CD4-positive, alpha-beta T cell treated with Interleukin-17A for 4 hours (primary cell): ENCODE measurements around the gene ADCYAP1R1.

Experiments
- DNase-seq: peaks from one replicate; pipeline ENCODE4 v3.0.0-alpha.2; 2020; ENCODE audit warnings: mixed read lengths

The ADCYAP1R1 gene

DNA sequence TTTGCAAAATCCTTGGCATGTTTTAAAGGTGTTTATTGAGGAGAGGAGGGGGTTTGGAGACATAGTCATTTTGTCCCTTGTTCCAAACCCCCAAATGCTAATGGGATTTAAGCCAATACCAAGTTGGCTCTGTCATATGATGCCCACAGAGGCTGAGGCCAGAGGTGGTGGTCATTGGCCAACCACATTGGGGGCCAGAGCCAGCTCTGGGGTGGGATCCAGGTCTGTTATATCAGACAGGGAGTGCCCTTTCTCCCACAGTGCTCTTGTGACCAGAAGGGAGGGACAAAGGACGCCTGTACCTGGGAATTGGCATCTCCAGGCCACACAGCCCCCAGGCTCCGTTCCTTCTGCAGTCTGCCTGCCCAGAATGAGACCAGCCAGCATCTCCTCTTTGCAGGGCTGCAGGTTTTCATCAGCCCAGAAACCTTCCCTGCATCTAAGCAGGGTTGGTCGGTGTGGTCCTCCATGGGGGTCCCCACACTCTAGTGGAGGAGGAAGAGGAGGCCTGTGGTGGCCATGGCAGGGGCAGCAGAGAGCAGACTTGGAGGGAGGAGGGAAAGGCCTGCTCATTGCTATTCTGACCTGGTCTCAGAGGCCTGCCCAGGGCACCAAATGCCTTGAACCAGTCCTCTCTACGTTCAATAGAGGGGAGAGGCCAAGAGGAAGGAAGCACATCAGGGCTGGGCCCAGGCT lies 17.9 kb downstream of the ADCYAP1R1 start:
- no peak for DNase-seq

DNA sequence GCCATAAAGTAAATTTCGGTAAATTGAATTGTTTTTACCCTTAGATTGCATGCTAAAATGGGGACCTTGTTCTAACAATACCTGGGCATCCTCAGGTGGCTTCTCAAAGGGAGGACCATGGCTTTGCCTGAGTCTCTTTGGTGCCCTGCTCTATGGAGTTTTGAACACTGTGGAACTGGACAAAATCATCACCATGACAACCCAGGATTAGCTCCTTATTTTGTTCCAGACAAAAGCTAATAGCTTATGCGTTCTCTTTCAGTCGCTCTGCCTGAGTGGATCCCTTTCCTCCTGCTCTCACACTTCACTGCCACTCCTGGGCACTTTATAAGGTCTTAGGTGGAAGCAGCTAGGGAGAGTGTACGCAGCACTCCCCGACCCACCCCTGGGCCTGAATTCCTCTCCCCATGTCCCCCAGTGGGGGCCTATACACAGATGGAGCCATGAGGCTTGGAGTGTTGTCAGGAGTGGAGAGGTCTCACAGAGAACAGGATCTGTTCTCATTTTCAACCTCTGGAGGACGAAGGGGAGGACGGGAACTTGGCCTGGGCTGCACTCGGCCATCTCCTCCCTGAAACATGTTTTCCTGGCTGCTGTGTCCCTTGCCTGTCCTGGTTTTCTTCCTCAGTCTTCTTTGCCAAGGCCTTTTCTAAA lies 19.0 kb downstream of the ADCYAP1R1 start:
- no peak for DNase-seq

DNA sequence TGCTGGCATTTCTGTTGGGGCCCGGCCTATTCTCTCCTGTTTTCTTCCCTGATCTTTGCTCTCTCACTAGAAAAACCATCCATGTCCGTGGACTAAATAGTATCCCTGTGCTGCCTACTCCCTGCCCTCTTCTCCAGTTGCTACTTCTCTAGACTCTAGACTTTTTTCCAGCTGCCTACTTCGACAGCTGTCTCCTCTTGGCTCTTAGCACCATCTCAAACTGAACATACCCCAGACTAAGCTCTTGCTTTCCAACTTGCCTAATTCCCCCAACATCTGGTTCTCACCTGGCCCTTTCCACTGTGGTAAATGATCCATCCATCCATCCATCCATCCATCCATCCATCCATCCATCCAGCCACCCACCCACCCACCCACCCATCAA lies 19.5 kb downstream of the ADCYAP1R1 start:
- DNase-seq = no peak

DNA sequence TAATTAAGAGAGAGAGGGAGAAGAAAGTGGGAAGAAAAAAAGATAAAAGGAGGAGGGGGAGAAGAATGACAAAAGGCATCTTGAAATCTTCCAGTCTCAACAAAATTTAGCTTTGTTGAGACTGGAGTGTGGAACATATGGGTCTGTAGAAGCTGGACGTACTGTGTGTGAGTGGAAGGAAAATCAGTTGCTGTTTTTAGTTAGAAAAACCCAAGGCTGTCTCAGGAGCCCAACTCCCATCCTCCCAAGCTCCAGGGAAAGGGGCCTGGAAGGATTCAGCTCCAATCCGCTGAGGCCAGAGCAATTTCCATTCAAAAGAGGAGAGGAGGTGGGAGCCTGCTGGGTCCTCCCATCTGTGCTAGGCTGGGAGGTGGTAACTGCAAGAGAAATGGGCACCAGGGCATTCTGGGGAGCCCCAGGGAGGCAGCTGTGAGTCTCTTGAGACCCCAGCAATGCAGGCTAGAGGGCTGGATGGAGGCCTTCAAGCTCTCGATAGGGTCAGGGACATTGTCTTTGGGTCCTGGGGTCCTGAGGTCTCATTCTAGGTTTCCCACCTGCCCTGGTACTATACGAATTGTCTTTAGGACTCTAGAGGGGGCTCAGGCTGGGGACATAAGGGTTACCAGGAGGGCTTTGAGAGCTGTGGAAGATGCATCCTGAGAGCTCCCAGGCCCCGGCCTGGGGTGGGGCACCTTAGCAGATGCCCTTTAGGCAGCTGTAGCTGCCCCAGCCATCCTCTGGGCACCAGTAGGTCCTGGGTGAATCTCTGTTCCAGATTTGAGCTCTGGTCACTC lies 21.4 kb downstream of the ADCYAP1R1 start:
- DNase-seq = no peak

DNA sequence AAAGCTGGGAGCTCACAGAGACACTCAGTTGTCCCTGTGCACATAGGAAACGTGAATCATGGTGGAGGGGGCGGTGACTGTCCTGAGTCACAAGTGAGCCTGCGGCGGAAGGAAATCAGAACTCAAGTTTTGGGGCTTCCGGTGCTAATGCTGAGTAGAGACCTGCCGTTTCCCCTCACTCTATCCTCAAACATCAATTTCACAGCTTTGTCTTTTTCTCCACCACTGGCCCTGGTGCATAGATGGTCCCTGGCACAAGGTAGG lies 21.9 kb downstream of the ADCYAP1R1 start:
- DNase-seq = no peak

DNA sequence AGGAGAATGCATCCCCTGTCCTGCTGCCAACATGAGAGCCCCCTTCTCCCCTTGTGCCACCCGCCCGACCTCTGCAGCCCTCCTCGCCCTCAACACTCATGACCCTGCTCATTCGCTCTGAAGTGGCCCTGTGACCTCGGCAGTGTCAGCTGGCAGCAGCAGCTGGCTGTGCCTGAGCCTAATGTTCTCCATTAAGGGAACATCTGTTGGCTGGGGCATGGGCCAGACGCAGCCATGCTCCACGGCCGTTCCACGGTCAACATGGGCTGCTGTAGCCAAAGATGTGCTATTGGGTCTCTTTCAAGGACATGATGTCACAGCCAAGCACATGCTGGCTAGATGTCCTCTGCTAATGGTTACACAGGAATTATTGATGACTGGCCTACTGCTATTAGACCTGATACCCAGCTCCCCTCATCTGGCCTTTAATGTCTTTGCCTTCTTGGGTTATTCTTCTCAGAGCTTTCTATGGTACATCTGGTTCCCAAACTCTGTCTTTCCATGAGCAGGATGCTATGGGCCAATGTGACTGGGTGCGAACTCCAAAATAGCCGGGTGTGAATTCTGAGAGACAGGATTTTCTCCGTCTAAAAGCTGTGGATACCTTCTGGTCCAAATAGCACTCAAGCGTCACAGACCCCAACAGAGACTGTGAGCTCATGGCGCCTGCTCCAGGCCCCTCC lies 22.4 kb downstream of the ADCYAP1R1 start:
- DNase-seq = no peak

DNA sequence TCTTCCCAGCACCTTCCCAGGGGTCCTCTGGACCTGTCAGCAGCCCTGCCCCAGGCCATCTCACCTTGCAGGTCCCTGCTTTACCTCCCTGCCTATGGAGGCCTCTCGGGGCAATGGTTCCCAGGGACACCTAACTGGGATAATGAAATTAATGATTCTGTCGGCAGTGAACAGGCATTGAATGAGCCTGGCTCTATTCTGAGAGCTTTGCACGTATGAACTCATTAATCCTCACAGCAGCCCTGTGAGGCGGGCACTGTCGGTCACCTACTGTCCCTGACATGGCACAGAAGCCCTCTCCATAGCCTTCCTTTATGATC lies 22.9 kb downstream of the ADCYAP1R1 start:
- DNase-seq = no peak

DNA sequence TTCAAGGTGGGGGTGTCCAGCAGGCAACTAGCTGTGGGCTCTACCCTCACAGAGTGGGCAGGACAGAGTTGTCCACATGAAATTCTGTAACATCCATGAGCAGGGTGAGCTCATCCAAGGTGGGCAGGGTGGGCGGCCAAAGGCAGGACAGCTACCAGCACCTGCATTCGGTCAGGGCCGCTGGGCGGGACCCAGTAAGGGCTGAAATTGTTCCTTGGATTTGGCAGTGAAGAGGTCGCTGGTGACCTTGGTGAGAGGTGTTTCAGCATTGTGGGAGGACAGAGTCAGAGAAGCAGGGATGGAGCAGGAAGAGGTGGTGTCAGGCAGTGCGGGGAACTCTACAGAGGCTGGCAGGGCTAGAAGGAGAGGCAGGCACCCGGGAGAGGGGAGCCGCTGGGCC lies 23.9 kb downstream of the ADCYAP1R1 start:
- DNase-seq = no peak

DNA sequence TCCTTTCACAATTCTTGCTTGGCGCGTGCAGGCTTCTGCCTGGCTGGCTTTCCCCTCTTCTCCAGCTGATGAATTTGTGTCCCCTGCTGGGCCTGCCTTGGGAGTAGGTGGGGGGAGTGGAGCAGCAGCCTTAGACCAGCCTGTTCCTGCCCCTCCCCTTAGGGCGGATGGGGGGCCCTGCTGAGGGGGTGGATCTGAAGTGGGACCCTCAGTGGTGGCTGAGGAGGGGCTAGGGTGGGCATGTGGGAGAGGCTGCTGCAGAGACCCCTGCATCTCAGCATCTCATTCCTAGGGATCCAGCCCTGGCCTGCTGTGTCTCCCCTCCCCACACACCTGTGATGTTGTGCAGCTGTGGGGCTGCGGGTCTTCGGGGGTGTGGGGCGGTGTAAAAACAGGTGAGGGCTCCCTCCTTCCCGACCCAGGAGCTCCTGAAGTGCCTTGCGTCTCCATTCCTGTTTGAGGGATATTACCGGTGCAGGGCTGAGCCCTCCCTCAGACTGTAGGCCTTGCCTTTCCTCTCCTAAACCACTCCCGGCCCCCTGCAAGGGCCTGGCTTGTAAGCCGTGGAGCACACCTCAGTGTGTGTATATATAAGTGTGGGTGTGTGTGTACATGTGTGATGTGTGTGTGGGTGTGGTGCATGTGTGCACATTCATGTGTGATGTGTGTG lies 24.7 kb downstream of the ADCYAP1R1 start:
- DNase-seq = no peak

DNA sequence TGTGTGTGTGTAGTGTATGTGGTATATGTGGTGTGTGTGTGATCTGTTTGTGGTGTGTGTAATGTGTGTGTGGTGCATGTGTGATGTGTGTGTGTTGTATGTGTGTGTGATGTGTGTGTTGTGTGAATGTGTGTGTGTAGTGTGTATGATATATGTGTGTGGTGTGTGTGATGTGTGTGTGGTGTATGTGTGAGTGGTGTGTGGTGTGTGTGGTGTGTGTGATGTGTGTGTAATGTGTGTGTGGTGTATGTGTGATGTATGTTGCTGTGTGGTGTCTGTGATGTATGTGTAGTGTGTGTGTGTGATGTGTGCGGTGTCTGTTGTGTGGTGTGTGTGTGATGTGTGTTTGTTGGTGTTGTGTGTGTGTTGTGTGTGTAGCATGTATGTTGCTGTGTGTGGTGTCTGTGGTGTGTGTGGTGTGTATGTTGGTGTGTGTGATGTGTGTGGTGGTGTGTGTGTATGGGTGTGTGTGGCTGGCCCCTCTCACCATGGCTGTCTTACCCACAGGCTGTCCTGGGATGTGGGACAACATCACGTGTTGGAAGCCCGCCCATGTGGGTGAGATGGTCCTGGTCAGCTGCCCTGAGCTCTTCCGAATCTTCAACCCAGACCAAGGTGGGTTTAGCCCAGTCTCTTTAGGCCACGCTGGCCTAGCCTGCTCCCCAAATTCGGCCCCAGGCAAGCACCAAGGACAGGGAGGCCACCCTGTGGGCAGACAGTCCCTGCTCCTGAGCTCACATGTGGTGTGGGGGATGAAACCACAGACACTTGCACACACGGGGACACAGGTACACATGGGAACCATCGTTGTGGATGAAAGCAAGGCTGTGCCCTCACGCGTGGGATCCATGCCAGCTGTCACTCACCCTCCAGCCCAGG lies 25.6 kb downstream of the ADCYAP1R1 start:
- DNase-seq = no peak

DNA sequence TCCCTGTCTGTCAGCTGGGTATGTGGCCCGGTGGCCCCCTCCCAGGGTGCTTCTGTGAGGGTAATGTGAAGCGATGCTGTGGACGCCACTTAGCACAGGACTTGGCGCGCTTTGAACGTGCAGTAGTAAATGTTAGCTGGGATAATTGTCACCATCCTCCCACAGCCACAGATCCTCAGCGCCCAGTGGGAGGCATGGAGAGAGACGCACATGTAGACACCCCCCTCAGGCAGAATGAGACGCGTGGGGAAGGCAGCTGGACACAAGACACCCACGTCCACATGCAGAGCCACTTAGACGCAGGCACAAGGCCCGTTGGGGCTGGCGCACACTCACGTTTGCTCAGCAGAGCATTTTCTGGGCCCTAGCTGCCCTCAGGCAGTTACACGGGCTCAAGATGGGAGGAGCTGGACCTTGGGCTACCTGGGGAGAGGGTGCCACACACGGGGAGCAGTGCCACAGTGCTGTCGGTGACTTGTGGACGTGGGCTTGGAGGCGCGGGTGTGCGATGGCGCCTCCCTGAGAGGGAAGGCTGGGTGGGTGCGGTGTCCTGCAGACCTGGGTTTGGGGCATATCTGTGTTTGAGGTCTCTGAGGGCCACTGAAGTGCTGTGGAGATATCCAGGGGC lies 26.4 kb downstream of the ADCYAP1R1 start:
- no peak for DNase-seq

DNA sequence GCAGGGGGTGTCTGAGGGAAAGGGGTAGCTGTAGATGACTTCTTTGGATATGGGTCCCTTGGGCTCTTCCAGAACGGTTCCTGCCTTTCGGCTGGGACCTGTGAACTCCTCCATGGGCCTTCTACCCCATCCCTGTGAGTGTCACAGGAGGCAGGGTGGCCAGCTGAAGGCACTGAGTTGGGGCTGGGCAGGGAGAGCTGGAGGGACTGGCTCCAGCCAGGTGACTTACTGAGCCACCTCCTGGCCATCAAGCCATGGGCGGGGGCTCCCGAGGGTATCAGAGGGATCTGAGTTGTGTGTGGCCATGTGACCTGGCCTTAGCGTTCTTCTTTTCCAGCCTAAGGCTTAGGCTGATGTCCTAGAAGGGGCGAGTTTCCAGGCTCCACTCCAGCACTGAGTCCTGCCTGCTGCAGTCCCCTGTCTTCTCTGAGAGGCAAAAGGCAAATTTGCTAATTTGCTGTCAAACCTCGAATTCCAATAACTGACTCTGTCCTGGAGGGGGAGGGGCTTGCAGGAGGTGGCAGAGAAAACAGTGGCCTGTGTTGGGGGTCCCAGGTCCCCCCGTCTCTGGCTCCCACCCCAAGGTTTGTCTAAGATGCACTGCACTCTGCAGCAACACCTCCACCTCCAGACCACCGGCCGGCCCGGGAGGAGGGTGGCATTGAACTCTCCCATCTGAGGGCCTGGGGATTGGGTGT lies 27.2 kb downstream of the ADCYAP1R1 start:
- no peak for DNase-seq

DNA sequence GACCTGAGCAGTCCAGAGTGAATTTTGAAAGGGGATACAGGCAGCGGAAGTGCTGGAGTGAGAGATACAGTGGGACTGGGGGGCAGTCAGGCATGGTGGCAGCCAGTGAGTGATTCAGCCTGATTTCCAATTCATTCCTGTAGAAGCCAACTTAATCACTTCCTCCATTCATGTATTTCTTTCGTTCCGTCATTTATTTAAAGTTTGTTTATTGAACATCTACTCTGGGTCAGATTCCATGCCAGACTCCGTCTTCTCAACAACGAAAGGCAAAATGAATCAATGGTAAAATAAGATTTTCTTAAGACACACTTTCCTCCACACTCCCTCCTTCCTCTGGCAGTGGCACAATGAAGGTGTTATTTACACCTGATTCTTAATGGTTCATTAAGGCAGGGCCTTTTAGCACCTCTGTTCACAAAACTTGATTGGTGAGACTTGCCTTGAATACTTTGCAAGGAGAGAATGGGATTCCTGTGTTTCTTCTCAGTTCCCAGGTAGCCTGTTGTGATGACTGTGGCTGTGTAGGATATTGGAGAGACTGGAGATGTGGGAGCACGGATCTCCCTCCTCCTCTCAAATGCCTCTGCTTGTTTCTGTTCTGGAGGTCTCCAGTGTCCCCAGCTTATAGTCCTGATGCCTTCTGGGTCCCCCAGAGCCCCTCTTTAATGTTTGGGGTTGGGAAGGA lies 27.9 kb downstream of the ADCYAP1R1 start:
- no peak for DNase-seq

DNA sequence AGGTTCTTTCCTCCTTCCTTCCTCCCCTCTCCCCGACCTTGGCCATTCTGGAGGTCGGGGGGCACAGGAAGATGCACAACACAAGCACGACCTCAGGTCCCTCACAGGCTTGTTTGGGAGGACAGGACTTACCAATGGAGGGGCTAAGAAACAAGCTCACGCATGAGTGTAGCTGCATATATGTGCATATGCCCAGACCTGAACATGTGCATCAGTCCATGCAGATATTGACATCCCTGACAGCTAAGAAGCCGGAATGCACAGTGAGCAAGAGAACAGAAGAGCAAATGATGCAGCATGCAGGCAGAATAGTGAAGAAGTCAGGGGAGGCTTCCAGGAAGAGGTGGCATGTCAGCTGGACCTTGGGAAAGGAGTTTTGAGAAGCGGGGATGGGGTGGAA lies 28.7 kb downstream of the ADCYAP1R1 start:
- no peak for DNase-seq

DNA sequence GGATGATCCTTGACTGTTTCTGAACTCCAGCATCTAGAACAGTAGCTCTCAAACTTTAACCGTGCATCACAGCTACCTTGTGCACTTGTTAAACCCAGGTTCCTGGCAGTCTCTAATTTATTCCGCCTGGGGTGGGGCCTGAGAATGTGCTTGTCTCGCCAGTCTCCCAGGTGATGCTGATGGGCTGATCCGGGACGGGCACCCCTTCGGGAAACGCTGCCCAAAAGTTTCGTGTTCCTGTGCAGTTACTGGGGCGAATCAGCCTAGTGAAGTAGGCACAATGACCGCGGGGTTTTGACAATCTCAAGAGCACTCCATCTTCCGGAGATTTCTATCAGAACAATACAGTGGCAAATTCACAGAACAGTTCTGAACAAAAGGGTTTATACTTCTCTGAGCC lies 29.9 kb downstream of the ADCYAP1R1 start:
- DNase-seq = no peak

DNA sequence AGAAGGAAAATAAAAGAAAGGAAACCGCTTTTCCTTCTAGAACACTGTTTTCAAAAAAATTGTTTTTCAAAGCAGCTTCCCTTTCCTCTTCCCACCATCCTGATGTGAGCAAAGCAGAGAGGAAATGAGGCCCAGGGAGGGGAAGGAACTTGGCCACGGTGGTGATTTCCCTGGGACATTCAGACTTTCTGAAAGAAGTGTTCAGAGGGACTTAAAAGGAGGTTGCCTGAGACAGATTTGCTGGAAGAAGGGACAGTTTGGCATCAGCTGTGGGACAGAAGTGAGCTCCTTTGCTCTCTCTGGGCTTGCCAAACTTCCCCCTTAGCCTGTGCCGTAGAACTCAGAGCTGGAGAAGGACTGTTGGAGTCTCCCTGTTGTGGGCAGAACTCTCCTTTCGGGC lies 30.3 kb downstream of the ADCYAP1R1 start:
- DNase-seq = no peak

DNA sequence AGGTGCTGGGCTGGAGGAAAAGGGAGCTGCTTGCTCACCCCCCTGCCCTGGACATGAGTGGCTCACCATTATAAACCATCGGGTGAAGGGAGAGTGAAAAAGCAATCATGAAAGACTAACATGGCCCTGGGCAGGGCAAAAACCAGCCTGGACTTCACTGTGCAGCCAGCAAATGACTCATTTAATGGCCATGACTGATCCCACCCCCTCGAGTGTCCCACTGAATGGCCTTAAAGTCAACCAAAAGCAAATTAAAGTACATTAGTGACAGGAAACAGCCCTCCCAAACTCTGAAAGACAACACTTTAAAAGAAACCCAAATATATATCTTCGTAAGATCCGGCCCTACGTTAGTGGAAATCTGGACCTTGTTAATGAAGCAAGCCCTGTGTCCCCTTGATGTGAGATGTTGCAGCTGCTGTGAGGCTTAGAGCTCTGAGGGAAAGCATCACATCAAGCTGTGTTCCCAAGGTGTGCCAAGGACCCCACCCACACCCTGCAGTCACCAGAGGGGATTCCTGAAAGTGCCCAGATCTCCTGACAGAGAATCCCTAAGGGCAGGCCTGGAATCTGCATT lies 31.2 kb downstream of the ADCYAP1R1 start:
- no peak for DNase-seq

DNA sequence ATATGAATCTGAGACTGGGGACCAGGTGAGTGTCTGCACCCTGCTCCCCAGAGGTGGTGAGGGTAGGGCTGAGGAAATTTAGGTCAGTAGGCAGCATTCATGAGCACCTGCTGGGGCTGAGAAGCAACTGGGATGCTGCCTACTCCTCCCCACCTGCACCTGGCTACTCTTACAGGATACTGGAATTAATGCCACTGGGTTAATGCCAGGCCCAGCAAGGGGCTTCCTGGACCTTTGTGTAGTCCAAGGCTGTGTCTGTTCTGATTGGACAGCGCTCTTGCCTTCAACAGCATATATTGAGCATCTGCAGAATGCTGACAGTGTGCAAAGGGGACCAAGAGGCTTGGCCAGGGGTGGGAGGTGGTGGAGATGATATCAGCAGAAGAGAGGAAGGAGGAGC lies 32.1 kb downstream of the ADCYAP1R1 start:
- DNase-seq = no peak

DNA sequence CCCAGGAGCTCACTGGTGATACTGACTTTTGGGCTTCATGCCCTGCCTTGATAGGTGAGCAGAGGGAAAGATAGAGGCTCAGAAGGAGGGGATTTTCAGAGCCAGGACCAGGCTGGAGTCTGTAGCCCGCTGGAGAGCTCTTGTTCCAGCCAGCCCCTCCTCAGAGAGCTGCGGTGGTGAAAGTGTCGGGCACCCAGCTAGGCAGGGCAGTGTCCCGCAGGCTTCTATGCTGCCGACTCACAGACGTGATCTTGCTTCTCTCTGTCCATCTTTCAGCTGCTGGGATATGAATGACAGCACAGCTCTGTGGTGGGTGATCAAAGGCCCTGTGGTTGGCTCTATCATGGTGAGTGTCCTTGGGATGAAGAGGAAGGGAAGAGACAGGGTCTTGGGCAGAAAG lies 35.2 kb downstream of the ADCYAP1R1 start:
- DNase-seq = no peak

DNA sequence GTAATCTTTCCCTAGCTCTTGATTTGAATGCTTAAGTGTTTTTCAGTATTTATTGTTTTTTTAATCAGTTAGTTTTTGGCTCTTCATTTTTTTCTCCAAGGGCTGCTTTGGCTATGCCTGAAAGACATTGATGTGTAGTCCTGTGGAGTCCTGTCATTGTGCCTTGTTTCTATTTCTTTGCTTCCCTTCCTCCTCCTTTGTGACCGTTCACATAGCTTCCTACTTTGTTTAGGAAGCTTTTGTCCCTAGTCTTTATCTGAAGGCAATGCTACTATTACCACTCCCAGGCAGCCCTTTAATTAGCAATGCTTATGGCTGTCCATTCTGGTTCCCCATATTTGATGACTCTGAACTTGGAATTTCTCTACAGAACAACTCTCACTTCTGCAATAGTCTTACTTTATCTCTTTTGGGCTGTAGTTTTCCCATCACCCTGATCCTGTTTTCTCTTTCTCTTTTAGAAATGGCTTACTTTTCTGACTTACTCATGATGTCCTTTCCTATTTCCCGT lies 39.9 kb downstream of the ADCYAP1R1 start:
- DNase-seq = no peak
